HL-60 (cell line): Measurements from ENCODE around the gene C1orf216.

Experiments
- CTCF ChIP-seq: IDR thresholded peaks from one replicate; pipeline ENCODE4 v1.5.1; 2011; ENCODE audit warnings: low read length, control low read depth, inconsistent platforms; ENCODE audit not compliant: insufficient read depth
- GABPA ChIP-seq: IDR thresholded peaks from 2 replicates; pipeline ENCODE4 v1.6.1; 2012; ENCODE audit warnings: low read depth
- POLR2AphosphoS5 ChIP-seq: IDR thresholded peaks from 2 replicates; pipeline ENCODE4 v1.6.1; 2012; ENCODE audit warnings: low read depth

- TF ChIP-seq CTCF (no peak), GABPA (no peak), POLR2AphosphoS5 (no peak)
These were observed 11.7 kb downstream of the C1orf216 start for GRCh38 chr1:35706846-35707600.
